Breast epithelium (tissue), 4 donors: Measurements from ENCODE around the gene RNF2. TPM values are rescaled to one million over a fixed set of nuclear protein-coding genes. Genes with fewer than 3 reads are reported as not detected.

Source experiments
- DNase-seq, 2 donors: peaks; one replicate each; pipeline ENCODE4 v3.0.0-alpha.2; 2019; ENCODE audit warnings: low spot score in 2 of 2
- H3K27ac ChIP-seq, 2 donors: fragments of 200-600 bp; sonication (generic) in 1 of 2; one replicate each; pipeline ENCODE4 v1.5.1; 2016 to 2019; ENCODE audit warnings: mild to moderate bottlenecking in 1 of 2
- H3K27me3 ChIP-seq, 2 donors: fragments of 200-600 bp; sonication (generic) in 1 of 2; one replicate each; pipeline versions ENCODE4 v1.5.1 to v1.6.0; 2017 to 2019; ENCODE audit warnings: control low read depth in 1 of 2, mild to moderate bottlenecking in 1 of 2
- H3K36me3 ChIP-seq: fragments of 200-600 bp; one replicate; pipeline ENCODE4 v1.5.1; 2019
- H3K4me1 ChIP-seq, 2 donors: fragments of 200-600 bp; sonication (generic); one replicate each; pipeline ENCODE4 v1.5.1; 2016 to 2019; ENCODE audit warnings: control low read depth in 1 of 2
- H3K4me3 ChIP-seq, 3 donors: fragments of 200-600 bp; sonication (generic); 1 replicate in 2 of 3; 2 replicates in 1 of 3; pipeline ENCODE4 v1.5.1; 2016 to 2019; ENCODE audit warnings: mild to moderate bottlenecking in 3 of 3, moderate library complexity in 2 of 3
- H3K9me3 ChIP-seq, 2 donors: fragments of 200-600 bp; sonication (generic) in 1 of 2; one replicate each; pipeline ENCODE4 v1.5.1; 2016 to 2019; ENCODE audit warnings: control low read depth in 1 of 2
- POLR2A ChIP-seq: fragments of 450-650 bp; IDR thresholded peaks from one replicate; pipeline ENCODE4 v1.6.1; 2016; ENCODE audit warnings: antibody characterized with exemption, mild to moderate bottlenecking, moderate library complexity
- POLR2AphosphoS5 ChIP-seq, 3 donors: sonication (generic); formaldehyde crosslinking; IDR thresholded peaks; one replicate each; pipeline ENCODE4 v1.6.1; 2017; ENCODE audit warnings: antibody characterized with exemption in 3 of 3
- intact Hi-C: fragments of 100-400 bp; cut with DNase I; formaldehyde crosslinking; loops from one replicate; pipeline ENCODE4 v1.15.1; 2023; ENCODE audit warnings: low total_unique reads
- total RNA-seq, 3 donors: library from RNA; depleted of rRNA; stranded (reverse); fragments of >200 nt; gene quantifications; one replicate each; pipeline ENCODE4 v1.1.0, GENCODE V29; 2016
- TF ChIP-seq, protein P1 (sequence below), 3 donors: fragments of 450-650 bp; IDR thresholded peaks; one replicate each; pipeline ENCODE4 v1.5.1; 2016 to 2017; ENCODE audit warnings: antibody characterized with exemption in 3 of 3, mild to moderate bottlenecking in 3 of 3, moderate library complexity in 3 of 3

RNF2 gene
- total RNA-seq, 3 donors from 2014 or later, result 17.1 to 28.7 (median 20.3) TPM

DNA sequence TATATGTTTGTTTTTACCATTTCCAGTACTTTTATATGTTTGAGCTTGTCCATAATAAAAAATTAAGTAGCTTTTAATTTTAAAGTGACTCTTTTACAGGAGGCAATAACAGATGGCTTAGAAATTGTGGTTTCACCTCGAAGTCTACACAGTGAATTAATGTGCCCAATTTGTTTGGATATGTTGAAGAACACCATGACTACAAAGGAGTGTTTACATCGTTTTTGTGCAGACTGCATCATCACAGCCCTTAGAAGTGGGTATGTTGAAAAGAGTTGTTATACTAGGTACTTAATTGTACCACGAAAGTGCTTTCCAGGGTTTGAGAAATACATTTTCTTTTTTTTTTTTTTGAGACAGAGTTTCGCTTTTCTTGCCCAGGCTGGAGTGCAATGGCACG lies 46.1 kb downstream of the RNF2 start:
- no peaks in the 10 kb centered on the region for H3K27me3 ChIP-seq
- TF ChIP-seq POLR2A, result no peak
- TF ChIP-seq POLR2AphosphoS5 (IDR thresholded peaks at IDR 0.05), result no peak
- TF ChIP-seq, protein P1, sequence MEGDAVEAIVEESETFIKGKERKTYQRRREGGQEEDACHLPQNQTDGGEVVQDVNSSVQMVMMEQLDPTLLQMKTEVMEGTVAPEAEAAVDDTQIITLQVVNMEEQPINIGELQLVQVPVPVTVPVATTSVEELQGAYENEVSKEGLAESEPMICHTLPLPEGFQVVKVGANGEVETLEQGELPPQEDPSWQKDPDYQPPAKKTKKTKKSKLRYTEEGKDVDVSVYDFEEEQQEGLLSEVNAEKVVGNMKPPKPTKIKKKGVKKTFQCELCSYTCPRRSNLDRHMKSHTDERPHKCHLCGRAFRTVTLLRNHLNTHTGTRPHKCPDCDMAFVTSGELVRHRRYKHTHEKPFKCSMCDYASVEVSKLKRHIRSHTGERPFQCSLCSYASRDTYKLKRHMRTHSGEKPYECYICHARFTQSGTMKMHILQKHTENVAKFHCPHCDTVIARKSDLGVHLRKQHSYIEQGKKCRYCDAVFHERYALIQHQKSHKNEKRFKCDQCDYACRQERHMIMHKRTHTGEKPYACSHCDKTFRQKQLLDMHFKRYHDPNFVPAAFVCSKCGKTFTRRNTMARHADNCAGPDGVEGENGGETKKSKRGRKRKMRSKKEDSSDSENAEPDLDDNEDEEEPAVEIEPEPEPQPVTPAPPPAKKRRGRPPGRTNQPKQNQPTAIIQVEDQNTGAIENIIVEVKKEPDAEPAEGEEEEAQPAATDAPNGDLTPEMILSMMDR (IDR thresholded peaks at IDR 0.05), result no peak
- no peak for DNase-seq
- no peaks in the 10 kb centered on the region for H3K4me1 ChIP-seq
- intact Hi-C loops, result no loop called here
- no peak overlapping the region for H3K4me3 ChIP-seq
- no peaks in the 10 kb centered on the region for H3K36me3 ChIP-seq
- H3K9me3 ChIP-seq, result no peaks in the 10 kb centered on the region
- H3K27ac ChIP-seq, result no peak overlapping the region

DNA sequence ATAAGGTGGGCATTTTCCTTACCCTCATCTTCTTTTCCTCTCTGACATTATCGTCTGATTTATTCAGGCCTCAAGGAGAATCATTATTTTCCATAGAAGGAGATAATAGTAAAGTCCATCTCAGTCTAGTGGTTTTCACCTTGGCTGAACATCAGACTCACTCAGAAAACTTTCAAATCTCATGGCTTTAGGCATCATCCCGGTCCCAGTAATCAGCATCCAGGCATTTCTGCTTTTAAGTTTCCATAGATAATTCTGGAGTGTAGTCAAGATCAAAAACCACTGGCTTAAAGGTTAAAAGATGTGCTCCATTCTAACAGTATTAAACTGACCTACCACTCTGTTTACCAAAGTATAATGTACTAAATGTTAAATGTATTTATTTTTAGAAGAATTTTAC lies 49.4 kb downstream of the RNF2 start:
- Histone ChIP-seq H3K36me3 (no peaks in the 10 kb centered on the region), H3K27ac (no peak overlapping the region), H3K27me3 (no peaks in the 10 kb centered on the region), H3K9me3 (no peaks in the 10 kb centered on the region), H3K4me3 (no peak overlapping the region), H3K4me1 (no peaks in the 10 kb centered on the region)
- DNase-seq, result no peak
- intact Hi-C loops, result no loop called here
- TF ChIP-seq, protein P1 (IDR thresholded peaks at IDR 0.05), result no peak
- TF ChIP-seq POLR2AphosphoS5 (IDR thresholded peaks at IDR 0.05) (no peak), POLR2A (no peak)

GRCh38 chr1:185096531-185096930 lies 51.2 kb downstream of the RNF2 start:
- no peaks in the 10 kb centered on the region for H3K36me3 ChIP-seq
- no peaks in the 10 kb centered on the region for H3K4me1 ChIP-seq
- H3K4me3 ChIP-seq, result no peak overlapping the region
- H3K27ac ChIP-seq, result no peak overlapping the region
- TF ChIP-seq, protein P1 (IDR thresholded peaks at IDR 0.05), result no peak
- no peak for TF ChIP-seq POLR2A
- TF ChIP-seq POLR2AphosphoS5 (IDR thresholded peaks at IDR 0.05), result no peak
- no peaks in the 10 kb centered on the region for H3K27me3 ChIP-seq
- intact Hi-C loops, result no loop called here
- DNase-seq, result no peak
- no peaks in the 10 kb centered on the region for H3K9me3 ChIP-seq

DNA sequence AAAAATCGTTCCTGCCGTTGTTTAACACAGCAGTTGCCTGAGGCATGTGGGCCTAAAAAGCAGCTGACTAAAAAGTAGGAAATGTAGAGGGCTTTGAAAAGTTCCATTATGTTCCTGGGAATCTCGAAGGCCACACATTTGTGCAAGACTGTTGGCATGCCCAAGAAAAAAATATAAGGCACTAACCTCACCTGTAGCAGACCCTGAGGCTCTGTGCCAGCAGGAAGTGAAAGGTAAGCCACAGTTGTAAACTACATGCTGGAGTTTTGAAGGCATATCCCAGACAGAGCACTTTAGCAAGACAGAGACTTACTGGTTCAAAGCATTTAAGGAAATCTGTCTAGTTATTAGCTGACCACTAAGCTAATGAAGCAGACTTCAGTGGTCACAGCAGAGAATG lies 58.7 kb downstream of the RNF2 start:
- no peak for DNase-seq

GRCh38 chr1:185105121-185105520 lies 59.8 kb downstream of the RNF2 start:
- Histone ChIP-seq H3K27me3 (no peaks in the 10 kb centered on the region), H3K4me3 (no peak overlapping the region), H3K36me3 (no peaks in the 10 kb centered on the region), H3K27ac (no peak overlapping the region), H3K9me3 (peaks cover 11 to 35% of the 10 kb centered on the region in 2 donors), H3K4me1 (no peaks in the 10 kb centered on the region)
- intact Hi-C loops, result no loop called here
- TF ChIP-seq POLR2AphosphoS5 (IDR thresholded peaks at IDR 0.05) (no peak), POLR2A (no peak)
- TF ChIP-seq, protein P1 (IDR thresholded peaks at IDR 0.05), result no peak
- DNase-seq, result no peak

More for the DNA sequence above, 58.7 kb downstream of the RNF2 start:
- H3K4me1 ChIP-seq, result no peaks in the 10 kb centered on the region
- H3K27ac ChIP-seq, result no peak overlapping the region
- H3K9me3 ChIP-seq, result peaks cover 6 to 25% of the 10 kb centered on the region in 2 donors
- intact Hi-C loops, result no loop called here
- H3K36me3 ChIP-seq, result no peaks in the 10 kb centered on the region
- no peak overlapping the region for H3K4me3 ChIP-seq
- no peaks in the 10 kb centered on the region for H3K27me3 ChIP-seq
- no peak for TF ChIP-seq POLR2AphosphoS5 (IDR thresholded peaks at IDR 0.05)
- TF ChIP-seq POLR2A, result no peak
- TF ChIP-seq, protein P1 (IDR thresholded peaks at IDR 0.05), result no peak
